ENCODE results near the gene TMEM209.

The TMEM209 gene

GRCh38 chr7:130162196-130162595 is 43.0 kb downstream of the TMEM209 start:
- no peaks in the 10 kb centered on the region for H3F3A ChIP-seq (ENCODE audit: insufficient read depth, low read length)
- no peak overlapping the region for H2AFZ ChIP-seq (ENCODE audit: low read length)
- H3K9me3 ChIP-seq (ENCODE audit: low read length) = no peaks in the 10 kb centered on the region
- no peak overlapping the region for H3K9ac ChIP-seq (ENCODE audit: low read length)
- H3K27ac ChIP-seq (ENCODE audit: low read depth, low read length, poor library complexity, severe bottlenecking) = no peak overlapping the region
- H3K4me2 ChIP-seq (ENCODE audit: low read length) = no peak overlapping the region
- no peak overlapping the region for H3K4me3 ChIP-seq (ENCODE audit: low read depth, low read length, poor library complexity, severe bottlenecking)
- H3K27me3 ChIP-seq (ENCODE audit: insufficient read depth, low read length) = no peaks in the 10 kb centered on the region
- H3K36me3 ChIP-seq (ENCODE audit: insufficient read depth, low read length) = peaks cover 90% of the 10 kb centered on the region
- TF ChIP-seq CTCF (IDR thresholded peaks at IDR 0.05; ENCODE audit: low read length) (no peak), EZH2 (IDR thresholded peaks at IDR 0.05; ENCODE audit: borderline replicate concordance, low read length) (no peak)
- H3K4me1 ChIP-seq (ENCODE audit: insufficient read depth, low read length, severe bottlenecking) = no peaks in the 10 kb centered on the region
- H3K79me2 ChIP-seq (ENCODE audit: insufficient read depth, low read length) = no peaks in the 10 kb centered on the region
- no peaks in the 10 kb centered on the region for H4K20me1 ChIP-seq (ENCODE audit: insufficient read depth, low read length)
- H3K9me2 ChIP-seq (ENCODE audit: low read depth, low read length) = no peaks in the 10 kb centered on the region

GRCh38 chr7:130160455-130160854 is 44.8 kb downstream of the TMEM209 start:
- no peak for TF ChIP-seq EZH2 (IDR thresholded peaks at IDR 0.05; ENCODE audit: borderline replicate concordance, low read length)
- TF ChIP-seq CTCF (IDR thresholded peaks at IDR 0.05; ENCODE audit: low read length) = no peak
- Histone ChIP-seq H3K9me2 (ENCODE audit: low read depth, low read length) (no peaks in the 10 kb centered on the region), H3F3A (ENCODE audit: insufficient read depth, low read length) (no peaks in the 10 kb centered on the region), H3K4me1 (ENCODE audit: insufficient read depth, low read length, severe bottlenecking) (no peaks in the 10 kb centered on the region), H2AFZ (ENCODE audit: low read length) (no peak overlapping the region), H3K27me3 (ENCODE audit: insufficient read depth, low read length) (no peaks in the 10 kb centered on the region), H3K36me3 (ENCODE audit: insufficient read depth, low read length) (peaks cover 75% of the 10 kb centered on the region), H3K9ac (ENCODE audit: low read length) (no peak overlapping the region), H4K20me1 (ENCODE audit: insufficient read depth, low read length) (no peaks in the 10 kb centered on the region), H3K4me3 (ENCODE audit: low read depth, low read length, poor library complexity, severe bottlenecking) (no peak overlapping the region), H3K79me2 (ENCODE audit: insufficient read depth, low read length) (no peaks in the 10 kb centered on the region), H3K9me3 (ENCODE audit: low read length) (peaks cover 2% of the 10 kb centered on the region; the same call in 1 of the 2 replicates), H3K4me2 (ENCODE audit: low read length) (no peak overlapping the region), H3K27ac (ENCODE audit: low read depth, low read length, poor library complexity, severe bottlenecking) (no peak overlapping the region)

- Histone ChIP-seq H3K4me1 (ENCODE audit: insufficient read depth, low read length, severe bottlenecking) (peaks cover 3% of the 10 kb centered on the region), H3K9me2 (ENCODE audit: low read depth, low read length) (no peaks in the 10 kb centered on the region), H3K4me3 (ENCODE audit: low read depth, low read length, poor library complexity, severe bottlenecking) (no peak overlapping the region), H3K9me3 (ENCODE audit: low read length) (peaks cover 2% of the 10 kb centered on the region; the same call in 1 of the 2 replicates), H3K79me2 (ENCODE audit: insufficient read depth, low read length) (no peaks in the 10 kb centered on the region), H3K4me2 (ENCODE audit: low read length) (no peak overlapping the region), H3K9ac (ENCODE audit: low read length) (no peak overlapping the region), H4K20me1 (ENCODE audit: insufficient read depth, low read length) (no peaks in the 10 kb centered on the region), H3K36me3 (ENCODE audit: insufficient read depth, low read length) (peaks cover 72% of the 10 kb centered on the region), H2AFZ (ENCODE audit: low read length) (no peak overlapping the region), H3F3A (ENCODE audit: insufficient read depth, low read length) (no peaks in the 10 kb centered on the region), H3K27ac (ENCODE audit: low read depth, low read length, poor library complexity, severe bottlenecking) (no peak overlapping the region), H3K27me3 (ENCODE audit: insufficient read depth, low read length) (no peaks in the 10 kb centered on the region)
- TF ChIP-seq EZH2 (IDR thresholded peaks at IDR 0.05; ENCODE audit: borderline replicate concordance, low read length) (no peak), CTCF (IDR thresholded peaks at IDR 0.05; ENCODE audit: low read length) (no peak)
Observed at GRCh38 chr7:130160023-130160422, 45.2 kb downstream of the TMEM209 start.
